Measurements from ENCODE around the gene TTLL13.
"Not testable (repeated sequence)": the region's sequence is repeated elsewhere in the genome, so short reads cannot be mapped to it uniquely, and the experiment has no call there.

The TTLL13 gene

DNA sequence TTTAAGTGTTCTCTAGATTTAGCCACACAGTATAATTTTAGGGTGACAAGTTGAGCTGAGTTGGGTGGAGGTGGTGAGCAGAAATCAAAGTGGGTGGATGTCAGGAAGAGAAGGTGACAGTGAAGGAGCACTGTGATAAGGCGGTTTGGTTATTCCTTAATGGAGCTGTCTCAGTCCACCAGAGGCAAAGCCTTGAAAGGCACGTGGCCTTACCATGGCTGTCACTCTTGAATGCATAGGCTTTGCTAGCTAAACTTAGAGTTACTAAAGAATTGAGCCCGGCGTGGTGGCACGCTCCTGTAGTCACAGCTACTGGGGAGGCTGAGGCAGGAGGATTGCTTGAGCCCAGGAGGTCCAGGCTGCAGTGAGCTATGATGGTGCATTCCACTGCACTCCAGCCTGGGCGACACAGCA is 560 bp upstream of the TTLL13 start:
- Histone ChIP-seq H3K27me3 (ENCODE audit: control insufficient read depth in 1 of 2, insufficient read depth in 2 of 2, low read length in 2 of 2) (no peaks in the 10 kb centered on the region), H3K27ac (ENCODE audit: low read depth, low read length) (no peak overlapping the region), H3K4me1 (ENCODE audit: insufficient read depth, low read length) (peaks cover 9% of the 10 kb centered on the region), H3K9ac (ENCODE audit: low read length) (no peak overlapping the region), H3K4me3 (ENCODE audit: low read depth in 1 of 2, low read length in 2 of 2) (peak overlapping the region in 1 of 2 donors; percentile 68), H3K9me3 (ENCODE audit: low read length) (no peaks in the 10 kb centered on the region), H3K36me3 (ENCODE audit: insufficient read depth, low read length) (no peaks in the 10 kb centered on the region)

DNA sequence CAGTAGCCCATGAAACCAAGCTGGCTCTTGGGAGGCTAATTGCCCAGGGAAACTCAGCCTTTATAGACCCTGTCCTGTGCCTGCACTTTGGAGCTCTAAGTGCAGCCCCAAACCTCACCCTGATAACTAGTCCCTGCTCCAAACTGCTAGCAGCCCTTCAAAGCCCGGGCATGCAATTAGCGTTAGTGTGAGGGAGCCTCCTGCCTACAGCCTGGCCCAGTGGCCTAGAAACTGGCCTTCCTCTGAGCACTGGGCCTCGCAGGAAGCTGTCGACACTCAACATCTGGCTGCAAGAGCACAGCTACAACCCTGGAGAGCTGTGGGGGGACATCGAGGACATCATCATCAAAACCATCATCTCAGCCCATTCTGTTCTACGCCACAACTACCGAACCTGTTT is 8.4 kb downstream of the TTLL13 start:
- Histone ChIP-seq H3K36me3 (ENCODE audit: insufficient read depth, low read length) (no peaks in the 10 kb centered on the region), H3K4me1 (ENCODE audit: insufficient read depth, low read length) (no peaks in the 10 kb centered on the region), H3K9ac (ENCODE audit: low read length) (no peak overlapping the region), H3K27me3 (ENCODE audit: control insufficient read depth in 1 of 2, insufficient read depth in 2 of 2, low read length in 2 of 2) (no peaks in the 10 kb centered on the region), H3K27ac (ENCODE audit: low read depth, low read length) (no peak overlapping the region), H3K9me3 (ENCODE audit: low read length) (no peaks in the 10 kb centered on the region), H3K4me3 (ENCODE audit: low read depth in 1 of 2, low read length in 2 of 2) (no peak overlapping the region)

DNA sequence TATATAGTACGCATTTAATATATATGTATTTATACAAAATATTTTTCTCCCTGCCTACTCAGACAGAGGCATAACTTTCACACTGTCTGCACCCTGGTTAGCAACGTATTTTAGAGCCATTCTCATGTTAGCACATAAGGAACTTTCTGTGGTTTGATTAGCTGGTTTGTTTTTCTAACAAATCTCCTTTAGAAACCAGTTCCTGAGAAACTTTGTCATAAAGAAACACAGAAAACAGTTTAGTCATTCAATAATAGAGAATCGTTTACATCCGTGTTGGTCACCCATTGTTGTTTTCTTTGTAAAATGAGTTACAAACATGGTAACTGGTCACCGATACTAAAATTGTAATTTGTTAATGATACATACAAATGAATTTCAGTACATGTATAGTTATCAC is 10.2 kb downstream of the TTLL13 start:
- no peaks in the 10 kb centered on the region for H3K9me3 ChIP-seq (ENCODE audit: low read length)
- H3K4me1 ChIP-seq (ENCODE audit: insufficient read depth, low read length): peaks cover 4% of the 10 kb centered on the region
- H3K36me3 ChIP-seq (ENCODE audit: insufficient read depth, low read length): no peaks in the 10 kb centered on the region
- H3K27ac ChIP-seq (ENCODE audit: low read depth, low read length): no peak overlapping the region
- no peak overlapping the region for H3K4me3 ChIP-seq (ENCODE audit: low read depth in 1 of 2, low read length in 2 of 2)
- H3K27me3 ChIP-seq (ENCODE audit: control insufficient read depth in 1 of 2, insufficient read depth in 2 of 2, low read length in 2 of 2): no peaks in the 10 kb centered on the region
- no peak overlapping the region for H3K9ac ChIP-seq (ENCODE audit: low read length)

DNA sequence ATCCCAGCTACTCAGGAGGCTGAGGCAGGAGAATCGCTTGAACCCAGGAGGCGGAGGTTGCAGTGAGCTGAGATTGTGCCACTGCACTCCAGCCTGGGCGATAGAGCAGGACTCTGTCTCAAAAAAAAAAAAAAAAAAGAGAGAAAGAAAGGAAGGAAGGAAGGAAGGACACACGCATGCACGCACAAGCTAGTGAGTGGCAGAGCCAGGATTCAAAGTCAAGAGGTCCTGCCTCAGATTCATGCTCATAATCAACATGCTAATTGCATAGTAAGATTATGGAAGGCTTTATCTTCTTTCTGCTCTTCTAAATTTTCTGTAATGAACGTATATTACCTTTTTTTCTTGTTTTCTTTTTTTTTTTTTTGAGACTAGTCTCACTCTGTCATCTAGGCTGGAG is 11.4 kb downstream of the TTLL13 start:
- not testable (repeated sequence) for H3K27ac ChIP-seq (ENCODE audit: low read depth, low read length); H3K36me3 ChIP-seq (ENCODE audit: insufficient read depth, low read length); H3K9me3 ChIP-seq (ENCODE audit: low read length); H3K9ac ChIP-seq (ENCODE audit: low read length); H3K4me3 ChIP-seq (ENCODE audit: low read depth in 1 of 2, low read length in 2 of 2); H3K4me1 ChIP-seq (ENCODE audit: insufficient read depth, low read length); H3K27me3 ChIP-seq (ENCODE audit: control insufficient read depth in 1 of 2, insufficient read depth in 2 of 2, low read length in 2 of 2)

DNA sequence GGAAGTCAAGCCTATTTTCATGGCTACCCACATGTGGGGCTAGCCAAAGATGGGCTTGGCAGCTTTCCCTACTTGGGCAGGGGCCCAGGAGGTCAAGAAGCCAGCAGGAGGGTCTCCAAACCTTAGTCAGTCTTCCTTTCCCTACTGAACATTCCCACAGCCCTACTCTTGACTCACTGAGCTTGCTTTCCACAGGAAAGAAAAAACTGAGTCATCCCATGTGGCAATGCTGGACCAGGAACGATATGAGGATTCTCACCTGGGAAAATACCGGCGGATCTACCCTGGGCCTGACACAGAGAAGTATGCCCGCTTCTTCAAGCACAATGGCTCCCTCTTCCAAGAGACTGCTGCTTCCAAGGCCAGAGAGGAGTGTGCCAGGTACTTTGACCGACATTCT is 12.5 kb downstream of the TTLL13 start:
- Histone ChIP-seq H3K4me3 (ENCODE audit: low read depth in 1 of 2, low read length in 2 of 2) (no peak overlapping the region), H3K36me3 (ENCODE audit: insufficient read depth, low read length) (no peaks in the 10 kb centered on the region), H3K9me3 (ENCODE audit: low read length) (no peaks in the 10 kb centered on the region), H3K27ac (ENCODE audit: low read depth, low read length) (no peak overlapping the region), H3K4me1 (ENCODE audit: insufficient read depth, low read length) (peaks cover 11% of the 10 kb centered on the region), H3K9ac (ENCODE audit: low read length) (no peak overlapping the region), H3K27me3 (ENCODE audit: control insufficient read depth in 1 of 2, insufficient read depth in 2 of 2, low read length in 2 of 2) (no peaks in the 10 kb centered on the region)

DNA sequence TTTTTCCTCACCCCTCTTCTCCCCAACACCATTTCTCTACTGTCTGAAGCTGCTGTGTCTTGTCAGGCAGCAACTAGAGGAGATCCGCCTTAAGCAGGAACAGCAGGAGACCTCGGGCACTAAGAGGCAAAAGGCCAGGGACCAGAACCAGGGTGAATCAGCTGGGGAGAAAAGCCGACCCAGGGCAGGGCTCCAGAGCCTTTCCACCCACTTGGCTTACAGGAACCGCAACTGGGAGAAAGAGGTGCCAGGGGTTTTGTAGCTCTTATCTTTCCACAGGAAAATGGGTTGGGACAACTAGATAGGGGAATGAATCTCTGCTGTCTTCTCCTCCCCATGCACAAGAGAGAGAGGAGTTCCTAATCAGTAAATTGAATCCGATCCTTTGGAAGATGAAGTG is 13.1 kb downstream of the TTLL13 start:
- Histone ChIP-seq H3K27me3 (ENCODE audit: control insufficient read depth in 1 of 2, insufficient read depth in 2 of 2, low read length in 2 of 2) (no peaks in the 10 kb centered on the region), H3K9me3 (ENCODE audit: low read length) (no peaks in the 10 kb centered on the region), H3K4me1 (ENCODE audit: insufficient read depth, low read length) (peaks cover 17% of the 10 kb centered on the region), H3K4me3 (ENCODE audit: low read depth in 1 of 2, low read length in 2 of 2) (no peak overlapping the region), H3K36me3 (ENCODE audit: insufficient read depth, low read length) (peaks cover under 1% of the 10 kb centered on the region), H3K27ac (ENCODE audit: low read depth, low read length) (no peak overlapping the region), H3K9ac (ENCODE audit: low read length) (no peak overlapping the region)

DNA sequence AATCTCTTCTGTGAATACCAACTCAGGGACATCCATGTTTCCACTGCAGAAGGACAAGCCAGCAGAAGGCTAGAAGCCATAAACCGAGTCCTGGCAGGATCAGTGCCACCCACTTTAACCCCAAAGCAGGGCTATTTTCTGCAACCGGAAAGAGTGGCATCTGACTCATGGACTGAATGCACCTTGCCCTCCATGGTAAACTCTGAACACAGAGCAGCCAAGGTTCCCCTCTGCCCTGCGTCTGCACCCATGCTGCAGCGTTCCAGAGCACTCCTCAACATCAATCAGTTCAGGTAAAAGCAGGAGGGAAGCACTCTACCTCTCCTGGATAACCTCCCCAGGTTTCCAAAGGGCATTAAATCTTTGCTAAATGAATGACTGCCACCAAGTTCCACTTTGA is 15.3 kb downstream of the TTLL13 start:
- peak overlapping the region; percentile 83 for H3K9ac ChIP-seq (ENCODE audit: low read length)
- H3K4me1 ChIP-seq (ENCODE audit: insufficient read depth, low read length): peaks cover 32% of the 10 kb centered on the region
- H3K4me3 ChIP-seq (ENCODE audit: low read depth in 1 of 2, low read length in 2 of 2): peak overlapping the region; percentile 67 to 85

DNA sequence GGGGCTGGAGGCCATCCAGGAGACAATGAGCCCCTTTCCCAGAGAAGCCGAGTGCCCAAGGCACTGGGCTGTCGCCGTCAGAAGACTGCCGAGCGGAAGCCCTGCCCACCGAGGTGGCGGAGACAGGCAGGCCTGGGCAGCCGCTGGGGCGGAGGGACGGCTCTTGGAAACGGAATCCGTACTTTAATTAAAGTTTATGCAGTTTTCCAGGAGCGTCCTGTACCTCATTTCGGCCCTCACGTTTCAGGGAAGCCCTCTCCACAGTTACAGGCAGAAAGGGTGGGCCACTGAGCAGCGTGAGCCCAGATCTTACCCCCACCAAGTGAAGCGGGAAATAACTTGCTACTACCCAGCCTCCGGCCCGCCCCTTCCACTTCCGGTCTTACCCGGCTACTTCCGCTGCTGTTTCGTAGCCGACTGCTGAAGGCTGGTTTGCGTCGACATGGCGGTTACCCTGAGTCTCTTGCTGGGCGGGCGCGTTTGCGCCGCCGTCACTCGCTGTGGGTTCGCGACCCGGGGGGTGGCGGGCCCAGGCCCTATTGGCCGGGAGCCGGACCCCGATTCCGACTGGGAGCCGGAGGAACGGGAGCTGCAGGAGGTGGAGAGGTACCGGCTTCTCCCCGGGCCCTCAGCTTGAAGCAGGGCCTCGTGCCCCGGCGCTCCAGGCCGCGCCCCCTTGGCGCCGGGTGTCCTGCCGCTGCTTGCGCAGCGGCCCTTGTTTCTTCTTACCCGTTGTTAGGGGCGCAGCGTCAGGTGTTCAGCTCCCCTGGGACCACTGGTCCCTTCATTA is 16.1 kb downstream of the TTLL13 start, which contains the start of gene NGRN:
Gene NGRN (plus strand): TSS at position 402 of the 790 bp plus-strand sequence. CDS start 41 bp downstream, at position 443.
- no peaks in the 10 kb centered on the region for H3K9me3 ChIP-seq (ENCODE audit: low read length)
- peak within 1 kb of the TSS; percentile 67 to 85 for H3K4me3 ChIP-seq (ENCODE audit: low read depth in 1 of 2, low read length in 2 of 2)
- peak within 1 kb of the TSS; percentile 83 for H3K9ac ChIP-seq (ENCODE audit: low read length)
- H3K36me3 ChIP-seq (ENCODE audit: insufficient read depth, low read length): peaks cover 17% of the 10 kb centered on the region
- H3K27ac ChIP-seq (ENCODE audit: low read depth, low read length): peak within 1 kb of the TSS; percentile 94
- H3K27me3 ChIP-seq (ENCODE audit: control insufficient read depth in 1 of 2, insufficient read depth in 2 of 2, low read length in 2 of 2): no peaks in the 10 kb centered on the region
- H3K4me1 ChIP-seq (ENCODE audit: insufficient read depth, low read length): peaks cover 40% of the 10 kb centered on the region

More for the DNA sequence above, 15.3 kb downstream of the TTLL13 start:
- Histone ChIP-seq H3K36me3 (ENCODE audit: insufficient read depth, low read length) (peaks cover 9% of the 10 kb centered on the region), H3K27ac (ENCODE audit: low read depth, low read length) (peak overlapping the region; percentile 94), H3K9me3 (ENCODE audit: low read length) (no peaks in the 10 kb centered on the region), H3K27me3 (ENCODE audit: control insufficient read depth in 1 of 2, insufficient read depth in 2 of 2, low read length in 2 of 2) (no peaks in the 10 kb centered on the region)

DNA sequence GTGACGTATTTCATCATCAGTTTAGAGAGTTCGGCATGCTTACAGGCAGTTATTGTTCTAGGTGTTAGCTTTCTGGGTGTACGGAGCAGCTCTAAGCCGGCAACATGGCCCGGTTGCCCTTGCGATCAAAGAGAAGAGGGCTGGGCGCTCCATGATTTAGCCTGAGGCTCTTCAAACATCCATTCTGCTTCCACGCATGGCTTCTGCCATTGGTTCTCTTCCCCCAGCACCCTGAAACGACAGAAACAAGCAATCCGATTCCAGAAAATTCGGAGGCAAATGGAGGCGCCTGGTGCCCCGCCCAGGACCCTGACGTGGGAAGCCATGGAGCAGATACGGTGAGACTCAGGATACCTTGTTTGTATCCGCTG is 16.7 kb downstream of the TTLL13 start:
- Histone ChIP-seq H3K9me3 (ENCODE audit: low read length) (no peaks in the 10 kb centered on the region), H3K27me3 (ENCODE audit: control insufficient read depth in 1 of 2, insufficient read depth in 2 of 2, low read length in 2 of 2) (no peaks in the 10 kb centered on the region), H3K36me3 (ENCODE audit: insufficient read depth, low read length) (peaks cover 23% of the 10 kb centered on the region), H3K9ac (ENCODE audit: low read length) (peak overlapping the region; percentile 83), H3K4me1 (ENCODE audit: insufficient read depth, low read length) (peaks cover 44% of the 10 kb centered on the region), H3K27ac (ENCODE audit: low read depth, low read length) (peak overlapping the region; percentile 94), H3K4me3 (ENCODE audit: low read depth in 1 of 2, low read length in 2 of 2) (peak overlapping the region; percentile 67 to 85)

DNA sequence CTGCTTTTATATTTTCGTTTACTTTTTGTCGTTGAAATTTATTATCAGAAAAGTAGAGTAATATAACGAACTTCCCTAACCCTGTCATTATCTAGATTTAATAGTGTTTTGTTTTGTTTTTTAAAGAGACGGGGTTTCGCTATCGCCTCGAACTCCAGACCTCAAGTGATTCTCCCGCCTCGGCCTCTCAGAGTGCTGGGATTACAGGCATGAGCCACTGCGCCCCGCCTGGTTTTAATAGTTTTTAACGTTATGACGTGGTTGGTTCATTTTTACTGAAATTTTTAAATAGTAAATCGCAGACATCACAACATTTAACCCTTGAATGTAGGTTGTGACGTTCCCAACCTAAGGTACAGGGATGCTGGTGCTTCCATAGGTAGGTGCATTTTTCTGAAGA is 17.1 kb downstream of the TTLL13 start:
- H3K4me1 ChIP-seq (ENCODE audit: insufficient read depth, low read length): peaks cover 44% of the 10 kb centered on the region
- H3K27ac ChIP-seq (ENCODE audit: low read depth, low read length): peak overlapping the region; percentile 94

DNA sequence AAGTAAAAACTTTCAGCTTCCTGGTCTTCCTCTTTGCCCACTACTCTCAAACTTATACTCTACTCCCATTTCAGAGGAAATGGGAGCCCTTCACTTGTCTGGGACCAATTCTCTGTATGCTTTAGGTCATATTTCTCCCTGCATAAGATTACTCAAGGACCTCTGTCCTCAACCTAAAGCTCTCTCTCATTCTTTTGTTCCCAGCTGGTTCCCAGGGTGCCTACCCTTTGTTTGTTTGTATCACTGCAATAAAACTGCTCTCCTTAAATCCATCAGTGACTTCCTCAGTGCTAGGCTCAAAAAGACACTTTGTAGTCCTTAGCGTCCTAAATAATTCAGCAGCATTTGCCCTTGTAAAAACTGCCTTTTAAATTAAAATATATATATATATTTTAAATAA is 19.1 kb downstream of the TTLL13 start:
- no peak overlapping the region for H3K27ac ChIP-seq (ENCODE audit: low read depth, low read length)
- no peak overlapping the region for H3K4me3 ChIP-seq (ENCODE audit: low read depth in 1 of 2, low read length in 2 of 2)
- H3K9me3 ChIP-seq (ENCODE audit: low read length): no peaks in the 10 kb centered on the region
- H3K4me1 ChIP-seq (ENCODE audit: insufficient read depth, low read length): peaks cover 44% of the 10 kb centered on the region
- no peak overlapping the region for H3K9ac ChIP-seq (ENCODE audit: low read length)
- no peaks in the 10 kb centered on the region for H3K27me3 ChIP-seq (ENCODE audit: control insufficient read depth in 1 of 2, insufficient read depth in 2 of 2, low read length in 2 of 2)
- H3K36me3 ChIP-seq (ENCODE audit: insufficient read depth, low read length): peaks cover 41% of the 10 kb centered on the region

More for the DNA sequence above, 17.1 kb downstream of the TTLL13 start:
- Histone ChIP-seq H3K4me3 (ENCODE audit: low read depth in 1 of 2, low read length in 2 of 2) (peak overlapping the region; percentile 67 to 85), H3K27me3 (ENCODE audit: control insufficient read depth in 1 of 2, insufficient read depth in 2 of 2, low read length in 2 of 2) (no peaks in the 10 kb centered on the region), H3K36me3 (ENCODE audit: insufficient read depth, low read length) (peaks cover 27% of the 10 kb centered on the region), H3K9me3 (ENCODE audit: low read length) (no peaks in the 10 kb centered on the region), H3K9ac (ENCODE audit: low read length) (peak overlapping the region; percentile 83)

Data from muscle layer of colon (tissue), 2 donors.